RWPE1 (cell line): ENCODE results near the gene ACOT7.

Experiments used
- CTCF ChIA-PET: fragments of 350-600 bp; sonication (Branson Sonifier 250); formaldehyde crosslinking; extraction: SDS; loops from one replicate; lab custom pipeline; 2021; lab: Yijun Ruan, JAX
- POLR2A ChIA-PET: fragments of 400-600 bp; formaldehyde crosslinking; extraction: SDS; loops from one replicate; lab custom pipeline; 2020; ENCODE audit warnings: antibody characterized with exemption; ENCODE audit not compliant: low non-redundant PET; lab: Yijun Ruan, JAX
- DNase-seq: peaks from one replicate; pipeline ENCODE4 v3.0.0; 2012; ENCODE audit warnings: low spot score
- H3K27ac ChIP-seq: fragments of 450-650 bp; 2 replicates; pipeline ENCODE4 v1.5.1; 2017
- TF ChIP-seq, protein P1 (sequence below): fragments of 450-650 bp; conservative IDR thresholded peaks from 2 replicates; pipeline ENCODE4 v1.5.1; 2017; ENCODE audit warnings: low read depth, mild to moderate bottlenecking

Gene ACOT7

DNA sequence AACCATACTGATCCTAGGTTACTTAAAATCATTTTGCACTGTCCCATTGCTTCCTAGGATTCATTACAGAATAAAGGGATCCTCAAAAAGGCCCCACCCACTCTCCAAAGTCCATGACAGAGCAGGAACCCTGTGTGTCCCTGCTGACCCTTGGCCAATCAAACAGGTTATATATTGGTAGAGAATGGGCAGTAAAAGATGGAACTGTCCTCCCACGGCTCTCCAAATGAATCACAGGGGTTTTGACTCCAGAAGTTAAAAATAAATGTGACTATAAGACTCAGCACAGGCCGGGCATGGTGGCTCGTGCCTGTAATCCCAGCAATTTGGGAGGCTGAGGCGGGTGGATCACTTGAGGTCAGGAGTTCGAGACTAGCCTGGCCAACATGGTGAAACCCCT is 65.5 kb downstream of the ACOT7 start:
- CTCF ChIA-PET, result interaction anchor here (0.8 kb wide), 1 partner anchor 15 kb away, joined by 3 read pairs; no protein-coding TSS in a partner anchor
- H3K27ac ChIP-seq, result peak overlapping the region; percentile 15
- POLR2A ChIA-PET, result no interaction called here
- DNase-seq, result no peak
- TF ChIP-seq, protein P1, sequence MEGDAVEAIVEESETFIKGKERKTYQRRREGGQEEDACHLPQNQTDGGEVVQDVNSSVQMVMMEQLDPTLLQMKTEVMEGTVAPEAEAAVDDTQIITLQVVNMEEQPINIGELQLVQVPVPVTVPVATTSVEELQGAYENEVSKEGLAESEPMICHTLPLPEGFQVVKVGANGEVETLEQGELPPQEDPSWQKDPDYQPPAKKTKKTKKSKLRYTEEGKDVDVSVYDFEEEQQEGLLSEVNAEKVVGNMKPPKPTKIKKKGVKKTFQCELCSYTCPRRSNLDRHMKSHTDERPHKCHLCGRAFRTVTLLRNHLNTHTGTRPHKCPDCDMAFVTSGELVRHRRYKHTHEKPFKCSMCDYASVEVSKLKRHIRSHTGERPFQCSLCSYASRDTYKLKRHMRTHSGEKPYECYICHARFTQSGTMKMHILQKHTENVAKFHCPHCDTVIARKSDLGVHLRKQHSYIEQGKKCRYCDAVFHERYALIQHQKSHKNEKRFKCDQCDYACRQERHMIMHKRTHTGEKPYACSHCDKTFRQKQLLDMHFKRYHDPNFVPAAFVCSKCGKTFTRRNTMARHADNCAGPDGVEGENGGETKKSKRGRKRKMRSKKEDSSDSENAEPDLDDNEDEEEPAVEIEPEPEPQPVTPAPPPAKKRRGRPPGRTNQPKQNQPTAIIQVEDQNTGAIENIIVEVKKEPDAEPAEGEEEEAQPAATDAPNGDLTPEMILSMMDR, result no peak

DNA sequence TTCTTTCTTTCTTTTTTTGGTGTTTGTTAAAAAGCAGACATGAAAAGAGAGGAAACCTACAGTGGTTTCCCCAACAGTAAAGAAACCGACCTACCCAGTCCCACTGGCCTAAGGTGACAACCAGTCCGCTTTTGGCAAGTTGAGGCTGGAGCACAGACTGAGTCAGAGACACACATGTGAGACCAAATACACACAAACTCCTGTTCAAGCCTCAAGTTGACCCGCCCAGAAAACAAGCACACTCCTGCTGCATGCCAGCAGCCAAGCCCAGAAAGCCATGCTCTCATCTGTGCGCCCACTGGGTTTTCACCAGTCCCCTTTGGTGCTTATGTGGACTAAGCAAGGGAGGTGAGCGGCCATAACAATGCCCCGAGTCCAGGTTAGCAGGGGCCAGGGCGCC is 68.1 kb downstream of the ACOT7 start:
- peak; percentile 89 for DNase-seq
- ChIA-PET POLR2A (no interaction called here), CTCF (no interaction called here)
- H3K27ac ChIP-seq, result peak overlapping the region; percentile 83
- TF ChIP-seq, protein P1, result no peak

DNA sequence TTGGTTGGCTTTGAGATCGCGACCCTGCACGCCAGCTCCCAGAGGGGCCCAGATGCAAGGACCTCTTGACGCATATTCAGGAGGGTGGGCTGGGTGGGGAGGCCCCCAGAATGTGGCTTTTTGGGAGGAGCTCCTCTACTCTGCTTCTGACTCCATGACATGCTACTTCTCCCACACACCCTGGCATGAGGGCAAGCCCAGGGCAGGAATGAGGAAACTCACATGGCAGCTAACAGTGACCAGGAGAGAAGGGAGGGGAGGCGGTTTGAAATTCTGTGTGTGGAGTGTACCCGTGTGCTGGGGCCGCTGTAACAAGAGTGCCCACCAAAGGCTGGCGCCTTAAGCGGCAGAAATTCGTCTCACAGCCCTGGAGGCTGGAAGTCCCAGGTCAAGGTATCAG is 71.4 kb downstream of the ACOT7 start:
- ChIA-PET POLR2A (no interaction called here), CTCF (no interaction called here)
- TF ChIP-seq, protein P1, result no peak
- no peak for DNase-seq
- peak overlapping the region; percentile 28 for H3K27ac ChIP-seq

DNA sequence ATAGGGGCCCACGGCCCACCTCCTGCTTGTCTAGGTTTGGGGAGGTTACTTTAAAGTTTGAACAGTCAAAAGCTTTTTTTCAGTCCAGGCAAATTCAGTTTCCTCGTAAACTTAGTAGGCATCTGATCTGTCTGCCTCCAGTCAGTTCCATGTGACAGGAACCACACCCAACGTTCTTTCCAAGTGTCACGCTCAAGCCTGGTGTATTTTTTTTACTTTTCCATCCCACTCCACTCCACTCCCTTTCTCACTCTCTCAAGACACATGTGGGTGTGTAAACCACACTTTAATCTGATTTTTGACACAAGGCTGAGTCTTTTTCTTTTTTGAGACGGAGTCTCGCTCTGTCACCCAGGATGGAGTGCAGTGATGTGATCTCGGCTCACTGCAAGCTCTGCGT is 72.4 kb downstream of the ACOT7 start:
- TF ChIP-seq, protein P1, result no peak
- ChIA-PET POLR2A (no interaction called here), CTCF (no interaction called here)
- DNase-seq, result no peak
- H3K27ac ChIP-seq, result no peak overlapping the region

DNA sequence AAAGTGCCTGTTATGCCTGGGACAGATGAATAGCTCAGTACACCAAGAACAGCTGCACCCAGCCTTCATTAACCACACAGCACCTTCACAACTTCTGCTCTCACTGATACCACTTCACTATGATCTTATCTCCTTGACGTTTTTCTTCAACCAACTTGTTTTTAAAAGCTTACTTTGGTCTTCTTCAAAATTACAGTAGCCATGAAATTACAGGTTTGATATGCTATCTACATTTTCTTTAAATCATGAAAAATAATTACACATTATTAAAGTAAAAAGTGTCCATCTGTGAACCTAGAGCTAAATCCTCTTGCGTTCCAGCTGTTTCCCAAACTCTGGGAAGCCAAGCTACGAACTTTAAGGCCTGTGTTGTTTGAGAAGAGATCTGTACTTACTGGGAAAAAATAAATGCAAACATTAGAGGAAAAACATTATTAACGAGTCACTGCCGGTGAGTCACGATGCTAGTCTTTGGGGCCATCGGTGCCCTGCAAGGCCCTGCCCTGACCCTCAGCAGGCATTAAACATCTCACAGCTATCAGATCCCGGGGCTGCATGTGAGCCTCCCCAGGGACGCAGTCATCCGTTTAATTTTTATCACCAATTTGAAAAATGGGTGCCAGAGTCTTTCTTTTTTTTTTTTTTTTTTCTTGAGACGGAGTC is 76.3 kb downstream of the ACOT7 start:
- TF ChIP-seq, protein P1, result no peak
- POLR2A ChIA-PET, result no interaction called here
- CTCF ChIA-PET, result interaction anchor here (0.7 to 1.0 kb wide), 2 partner anchors 71 to 72 kb away, joined by 3 to 4 read pairs; no protein-coding TSS in a partner anchor
- DNase-seq, result no peak
- no peak overlapping the region for H3K27ac ChIP-seq

DNA sequence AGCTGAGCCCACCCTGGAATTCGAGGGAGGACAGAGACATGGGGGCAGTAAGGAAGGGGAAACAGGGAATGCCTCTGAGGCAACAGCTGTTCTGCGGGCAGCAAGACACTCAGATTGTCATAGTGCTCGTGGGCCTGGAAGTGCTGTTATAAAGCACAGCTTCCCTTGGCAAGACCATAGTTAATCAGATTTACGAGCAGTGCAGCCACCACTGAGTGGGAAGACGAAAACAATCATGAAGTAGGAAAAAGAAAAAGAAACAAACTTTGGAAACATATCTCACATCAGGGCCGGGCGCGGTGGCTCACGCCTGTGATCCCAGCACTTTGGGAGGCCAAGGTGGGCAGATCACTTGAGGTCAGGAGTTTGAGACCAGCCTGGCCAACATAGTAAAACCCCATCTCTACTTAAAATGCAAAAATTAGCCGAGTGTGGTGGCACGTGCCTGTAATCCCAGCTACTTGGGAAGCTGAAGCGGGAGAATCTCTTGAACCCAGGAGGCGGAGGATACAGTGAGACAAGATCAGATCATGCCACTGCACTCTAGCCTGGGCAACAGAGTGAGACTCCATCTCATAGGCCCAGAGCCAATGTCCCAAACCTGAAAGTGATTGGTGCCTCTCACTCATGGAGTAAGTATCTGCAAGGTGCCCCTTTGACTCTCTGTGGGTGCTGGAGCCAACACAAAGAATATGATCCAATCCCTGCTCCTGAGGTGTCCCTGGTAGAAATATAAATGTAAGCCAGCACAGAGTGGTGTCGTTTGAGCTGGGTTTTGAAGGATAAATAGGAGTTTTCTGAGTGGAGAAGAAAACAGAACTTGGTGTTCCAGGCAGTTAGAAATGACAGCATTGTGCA is 77.1 kb downstream of the ACOT7 start:
- H3K27ac ChIP-seq, result no peak overlapping the region
- no peak for DNase-seq
- ChIA-PET CTCF (interaction anchor here (0.7 to 1.0 kb wide), 2 partner anchors 70 to 72 kb away, joined by 3 to 4 read pairs; no protein-coding TSS in a partner anchor), POLR2A (no interaction called here)
- TF ChIP-seq, protein P1, result no peak
